GM10847 (cell line): ENCODE measurements around the gene SFXN5.

Experiments
- POLR2A ChIP-seq: IDR thresholded peaks from 2 replicates; pipeline ENCODE4 v1.6.1; 2011; ENCODE audit not compliant: insufficient read length; ENCODE audit errors: extremely low read depth

The SFXN5 gene

GRCh38 chr2:72959995-72960981, 111.2 kb downstream of the SFXN5 start:
- TF ChIP-seq POLR2A: no peak

DNA sequence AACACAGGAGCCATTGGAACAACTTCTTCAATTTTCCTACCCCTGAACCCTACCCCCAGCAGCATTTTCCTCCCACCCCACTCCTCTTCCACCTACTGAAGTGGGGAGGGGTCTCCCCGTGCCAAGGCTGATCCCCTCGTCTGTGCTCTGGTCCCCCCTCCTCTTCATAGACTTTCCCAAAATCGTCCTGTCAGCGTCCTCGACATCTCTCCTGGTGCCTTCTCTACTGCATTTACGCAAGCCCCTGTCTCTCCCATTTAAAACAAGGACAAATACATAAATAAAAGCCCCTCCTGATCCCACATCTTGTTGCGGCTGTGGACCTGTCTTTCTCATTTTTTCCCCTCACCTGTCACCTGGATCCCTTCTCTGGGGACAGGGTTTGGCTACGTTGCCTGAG, 112.0 kb downstream of the SFXN5 start:
- no peak for TF ChIP-seq POLR2A

- no peak for TF ChIP-seq POLR2A
Observed at GRCh38 chr2:72958542-72959385, 112.7 kb downstream of the SFXN5 start.

- no peak for TF ChIP-seq POLR2A
Observed at GRCh38 chr2:72956936-72957335, 114.6 kb downstream of the SFXN5 start.

DNA sequence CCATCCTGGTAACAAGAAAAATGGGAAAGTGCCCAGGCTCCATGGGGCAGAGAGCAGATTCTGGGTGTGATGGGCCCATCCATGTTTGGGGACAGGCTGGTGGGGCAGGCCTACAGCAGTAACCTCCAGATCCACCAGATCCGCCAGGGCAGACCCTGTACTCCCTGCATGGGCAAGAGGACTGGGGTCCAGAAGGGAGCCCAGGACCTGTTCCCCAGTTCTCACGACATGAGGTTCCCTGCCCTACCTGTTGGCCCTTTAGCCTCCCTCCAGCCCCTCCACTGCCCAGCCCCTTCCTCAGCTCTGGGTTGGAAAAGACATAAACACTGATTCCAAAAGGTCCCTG, 115.5 kb downstream of the SFXN5 start:
- TF ChIP-seq POLR2A: no peak

- TF ChIP-seq POLR2A: no peak
Observed at GRCh38 chr2:72955228-72956049, 116.1 kb downstream of the SFXN5 start.

GRCh38 chr2:72954376-72955227, 116.9 kb downstream of the SFXN5 start:
- TF ChIP-seq POLR2A: no peak

DNA sequence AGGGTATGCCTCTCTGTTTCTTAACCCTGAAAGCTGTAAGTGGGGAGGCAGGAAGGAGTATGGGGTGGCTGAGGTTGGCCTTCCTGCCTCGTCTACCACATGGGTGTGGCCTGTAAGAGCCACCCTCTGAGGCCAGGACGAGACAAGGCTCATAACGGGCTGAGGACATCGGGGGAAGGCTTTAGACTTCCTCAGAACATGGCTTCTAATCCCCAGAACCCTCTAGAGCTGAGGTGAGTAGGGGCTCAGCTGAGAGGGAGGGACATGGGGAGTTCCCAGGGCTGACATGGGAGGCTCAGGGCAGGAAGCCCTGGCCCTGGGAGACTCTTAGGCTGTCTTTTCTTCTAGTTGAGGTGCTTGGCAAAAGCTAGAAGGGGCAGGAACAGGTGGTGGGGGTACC, 117.5 kb downstream of the SFXN5 start:
- no peak for TF ChIP-seq POLR2A

GRCh38 chr2:72953528-72953927, 118.0 kb downstream of the SFXN5 start:
- TF ChIP-seq POLR2A: no peak

DNA sequence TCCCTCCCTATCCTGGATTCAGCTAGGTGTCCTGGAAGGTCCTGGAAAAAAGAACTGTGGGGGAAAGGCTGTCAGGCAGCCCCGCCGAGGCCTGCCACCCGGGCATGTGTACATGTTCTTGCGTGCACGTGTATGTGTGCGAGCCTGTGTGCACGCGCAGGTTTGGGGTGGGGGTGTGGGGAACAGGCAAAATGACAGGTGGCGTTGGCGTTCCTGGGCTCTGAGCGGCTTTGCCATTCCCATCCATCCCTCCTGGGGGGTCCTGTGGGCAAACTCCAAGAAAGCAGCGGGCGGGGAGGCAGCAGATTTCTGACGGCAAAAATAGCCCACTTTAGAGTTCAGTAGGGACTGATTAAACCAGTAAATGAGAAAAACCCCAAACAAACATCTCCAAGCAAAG, 118.6 kb downstream of the SFXN5 start:
- no peak for TF ChIP-seq POLR2A

DNA sequence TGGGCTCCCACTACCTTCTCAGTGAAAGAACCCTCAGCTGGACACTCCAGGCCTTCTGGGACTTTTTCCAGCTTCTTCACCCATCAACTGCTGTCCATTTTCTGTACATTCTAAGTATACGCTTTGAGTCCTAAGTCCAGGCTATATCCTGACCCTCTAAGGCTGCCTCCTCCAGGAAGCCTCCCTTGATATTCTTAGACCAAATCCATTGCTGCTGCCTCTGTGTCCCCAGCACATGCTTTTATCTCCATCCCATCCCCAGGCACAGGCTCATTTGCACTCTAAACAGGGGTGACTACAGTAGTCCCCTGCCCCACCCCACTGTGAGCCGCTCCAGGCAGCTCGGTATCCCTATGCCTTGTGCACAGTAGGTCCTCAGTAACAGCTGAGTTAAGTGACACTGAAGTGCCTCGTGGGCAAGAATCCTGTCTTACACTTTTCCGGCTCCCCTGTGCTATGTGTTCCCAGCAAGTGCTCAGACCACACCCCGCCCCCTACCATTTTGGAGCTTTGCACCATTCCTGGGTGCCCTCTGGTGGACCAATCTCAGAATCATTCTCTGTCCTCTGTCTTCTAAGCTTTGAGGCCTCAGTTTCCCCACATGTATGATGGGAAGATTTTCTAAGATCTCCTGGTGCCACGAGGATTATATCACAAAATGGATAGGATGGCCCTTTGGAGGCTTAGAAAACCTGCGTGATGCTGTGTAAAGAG, 119.2 kb downstream of the SFXN5 start:
- no peak for TF ChIP-seq POLR2A

- TF ChIP-seq POLR2A: no peak
Observed at GRCh38 chr2:72951303-72952095, 120.0 kb downstream of the SFXN5 start.
